GM10266 (cell line): ENCODE measurements around the gene OR14A16.

Experiments
- DNase-seq: peaks from one replicate; pipeline ENCODE4 v3.0.0; 2012; ENCODE audit errors: extremely low spot score
- TF ChIP-seq, protein P1 (sequence below): IDR thresholded peaks from 2 replicates; pipeline ENCODE4 v1.5.1; 2012; ENCODE audit warnings: mild to moderate bottlenecking, low read depth; ENCODE audit not compliant: control insufficient read depth, insufficient read depth; ENCODE audit errors: missing control alignments

Gene OR14A16

DNA sequence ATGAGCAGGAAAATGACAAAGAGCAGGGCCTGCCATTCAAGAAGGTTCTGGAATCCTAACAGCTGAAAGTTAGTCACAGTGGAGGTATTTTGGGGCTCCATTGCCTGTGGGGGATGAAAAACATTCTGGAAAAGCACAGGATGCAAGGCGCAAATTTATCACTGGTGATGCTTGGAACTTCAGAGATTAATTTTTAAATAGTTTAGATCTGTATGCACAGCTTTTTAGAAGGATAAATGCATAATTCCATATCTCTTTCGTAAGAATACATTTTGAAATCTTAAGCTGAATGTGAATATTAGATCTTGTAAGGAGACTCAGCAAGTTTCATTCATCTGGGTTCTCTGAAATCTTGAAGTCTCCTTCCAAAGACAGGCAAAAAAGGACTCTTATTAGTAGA is 17.9 kb upstream of the OR14A16 start, which contains the start of gene OR11L1:
OR11L1 (minus strand) TSS at position 101 of the 400 bp plus-strand sequence; CDS start at position 101, 0 bp downstream.
- TF ChIP-seq, protein P1, sequence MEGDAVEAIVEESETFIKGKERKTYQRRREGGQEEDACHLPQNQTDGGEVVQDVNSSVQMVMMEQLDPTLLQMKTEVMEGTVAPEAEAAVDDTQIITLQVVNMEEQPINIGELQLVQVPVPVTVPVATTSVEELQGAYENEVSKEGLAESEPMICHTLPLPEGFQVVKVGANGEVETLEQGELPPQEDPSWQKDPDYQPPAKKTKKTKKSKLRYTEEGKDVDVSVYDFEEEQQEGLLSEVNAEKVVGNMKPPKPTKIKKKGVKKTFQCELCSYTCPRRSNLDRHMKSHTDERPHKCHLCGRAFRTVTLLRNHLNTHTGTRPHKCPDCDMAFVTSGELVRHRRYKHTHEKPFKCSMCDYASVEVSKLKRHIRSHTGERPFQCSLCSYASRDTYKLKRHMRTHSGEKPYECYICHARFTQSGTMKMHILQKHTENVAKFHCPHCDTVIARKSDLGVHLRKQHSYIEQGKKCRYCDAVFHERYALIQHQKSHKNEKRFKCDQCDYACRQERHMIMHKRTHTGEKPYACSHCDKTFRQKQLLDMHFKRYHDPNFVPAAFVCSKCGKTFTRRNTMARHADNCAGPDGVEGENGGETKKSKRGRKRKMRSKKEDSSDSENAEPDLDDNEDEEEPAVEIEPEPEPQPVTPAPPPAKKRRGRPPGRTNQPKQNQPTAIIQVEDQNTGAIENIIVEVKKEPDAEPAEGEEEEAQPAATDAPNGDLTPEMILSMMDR: no peak
- DNase-seq: no peak

DNA sequence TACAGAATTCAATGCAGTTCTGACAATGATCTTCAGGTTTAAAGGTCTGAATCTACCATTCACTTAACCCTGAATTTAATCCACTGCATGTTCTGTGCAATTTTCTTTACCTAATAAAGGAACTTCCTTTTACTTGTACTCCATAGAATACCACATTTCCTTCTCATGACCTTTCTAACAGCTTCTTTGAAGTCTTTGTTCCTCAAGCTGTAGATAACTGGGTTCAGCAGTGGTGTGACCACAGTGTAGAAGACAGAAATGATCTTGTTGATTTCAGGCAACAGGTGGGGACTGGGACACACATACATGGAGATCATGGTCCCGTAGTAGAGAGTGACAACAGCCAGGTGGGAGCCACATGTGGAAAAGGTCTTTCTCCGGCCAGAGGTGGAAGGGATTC is 16.9 kb upstream of the OR14A16 start:
- TF ChIP-seq, protein P1: no peak
- DNase-seq: no peak

GRCh38 chr1:247833601-247834000 is 9.7 kb upstream of the OR14A16 start:
- no peak for DNase-seq

GRCh38 chr1:247829656-247830055 is 5.7 kb upstream of the OR14A16 start:
- TF ChIP-seq, protein P1: no peak
- no peak for DNase-seq

More at GRCh38 chr1:247833601-247834000, 9.7 kb upstream of the OR14A16 start:
- TF ChIP-seq, protein P1: no peak

DNA sequence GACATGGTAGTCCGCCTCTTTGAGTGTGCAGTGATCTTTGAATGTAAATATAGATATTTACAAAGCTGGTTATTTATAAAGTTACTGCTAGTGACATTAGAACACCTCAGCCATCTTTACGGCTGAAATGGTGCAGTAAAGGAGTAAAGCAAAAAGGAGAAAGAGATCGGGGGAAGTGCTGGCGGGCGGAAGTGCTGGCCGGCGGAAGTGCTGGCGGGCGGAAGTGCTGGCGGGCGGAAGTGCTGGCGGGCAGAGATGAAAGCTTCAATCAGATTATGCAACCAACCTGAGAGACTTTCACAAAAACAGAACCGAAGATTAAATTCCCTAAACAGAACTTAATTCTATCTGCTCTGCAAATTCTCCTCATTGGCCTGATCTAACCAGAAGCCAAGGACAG is 1.4 kb upstream of the OR14A16 start:
- TF ChIP-seq, protein P1: no peak
- no peak for DNase-seq

GRCh38 chr1:247822060-247822459 is 1.9 kb downstream of the OR14A16 start:
- no peak for DNase-seq
- TF ChIP-seq, protein P1: no peak

DNA sequence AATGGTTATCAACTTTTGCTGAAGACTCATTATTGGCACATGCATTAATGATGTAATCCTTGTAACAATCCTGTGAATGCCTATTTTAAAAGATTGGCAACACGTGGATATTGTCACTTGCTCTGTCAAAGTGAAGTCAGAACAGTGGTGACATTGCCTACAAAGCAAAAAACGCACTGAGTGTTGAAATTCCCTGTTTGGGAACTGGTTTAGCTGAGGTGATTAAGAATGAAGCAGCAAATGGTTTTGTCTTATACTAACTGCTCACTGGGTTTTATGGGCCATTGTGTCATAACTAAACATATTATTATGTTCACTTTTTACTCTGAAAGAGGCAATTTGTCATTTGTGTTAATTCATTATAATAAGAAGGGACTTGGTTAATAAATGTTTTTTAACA is 11.3 kb downstream of the OR14A16 start:
- no peak for DNase-seq
- TF ChIP-seq, protein P1: no peak
